HEK293 (cell line): ENCODE measurements around the gene CHST7.

Experiments used
- CTCF ChIA-PET: fragments of 350-600 bp; formaldehyde crosslinking; extraction: SDS; loops from one replicate; lab custom pipeline; 2021; ENCODE audit warnings: antibody characterized with exemption; lab: Yijun Ruan, JAX
- POLR2A ChIA-PET: fragments of 300-600 bp; formaldehyde crosslinking; extraction: SDS; loops from one replicate; lab custom pipeline; 2020; ENCODE audit warnings: antibody characterized with exemption, inconsistent platforms; lab: Yijun Ruan, JAX
- H3K27ac ChIP-seq: fragments of 200-500 bp; sonication (Bioruptor generic); 2 replicates; pipeline ENCODE4 v1.5.1; 2014; ENCODE audit warnings: low read depth, low read length, control low read depth, inconsistent platforms; ENCODE audit errors: extremely low read depth
- H3K36me3 ChIP-seq, 2 experiments: fragments of 200-500 bp in 1 of 2; sonication (Bioruptor generic) in 1 of 2; 1 replicate in 1 of 2; 2 replicates in 1 of 2; pipeline ENCODE4 v1.5.1; 2014 to 2017; ENCODE audit warnings: inconsistent platforms in 2 of 2, low read length in 2 of 2; ENCODE audit not compliant: control insufficient read depth in 2 of 2, insufficient read depth in 1 of 2
- H3K4me1 ChIP-seq: fragments of 200-500 bp; sonication (Bioruptor generic); 2 replicates; pipeline ENCODE4 v1.5.1; 2014; ENCODE audit warnings: mild to moderate bottlenecking, low read length, inconsistent platforms; ENCODE audit not compliant: control insufficient read depth, insufficient read depth
- H3K4me3 ChIP-seq: 2 replicates; pipeline ENCODE4 v1.5.1; 2011; ENCODE audit warnings: low read depth, mild to moderate bottlenecking, control low read depth, low read length, moderate library complexity
- H3K9me3 ChIP-seq: fragments of 200-500 bp; sonication (Bioruptor generic); 2 replicates; pipeline ENCODE4 v1.5.1; 2014; ENCODE audit warnings: low read depth, low read length, inconsistent platforms; ENCODE audit not compliant: control insufficient read depth, insufficient read depth
- ATF2 ChIP-seq: fragments of 450-650 bp; formaldehyde crosslinking; IDR thresholded peaks from 2 replicates; pipeline ENCODE4 v1.5.1; 2016; ENCODE audit warnings: missing biosample characterization, missing genetic modification characterization, low read depth
- GLI4 ChIP-seq: fragments of 450-650 bp; formaldehyde crosslinking; IDR thresholded peaks from 2 replicates; pipeline ENCODE4 v1.5.1; 2016; ENCODE audit warnings: missing biosample characterization, missing genetic modification characterization
- HOXD13 ChIP-seq: sonication (generic); formaldehyde crosslinking; IDR thresholded peaks from 2 replicates; pipeline ENCODE4 v1.8.0; 2022; ENCODE audit warnings: missing genetic modification reagents, borderline replicate concordance
- MEIS1 ChIP-seq: sonication (generic); formaldehyde crosslinking; IDR thresholded peaks from 2 replicates; pipeline ENCODE4 v1.8.1; 2022; ENCODE audit warnings: missing genetic modification reagents, mild to moderate bottlenecking, borderline replicate concordance
- PRDM1 ChIP-seq: fragments of 450-650 bp; formaldehyde crosslinking; IDR thresholded peaks from 2 replicates; pipeline ENCODE4; 2016; ENCODE audit warnings: missing biosample characterization, missing genetic modification characterization
- SP7 ChIP-seq: fragments of 450-650 bp; formaldehyde crosslinking; IDR thresholded peaks from 2 replicates; pipeline ENCODE4 v1.5.1; 2016; ENCODE audit warnings: missing biosample characterization, missing genetic modification characterization
- WT1 ChIP-seq: fragments of 450-650 bp; formaldehyde crosslinking; IDR thresholded peaks from 2 replicates; pipeline ENCODE4 v1.5.1; 2016; ENCODE audit warnings: missing biosample characterization, missing genetic modification characterization
- YY2 ChIP-seq: fragments of 450-650 bp; formaldehyde crosslinking; IDR thresholded peaks from 2 replicates; pipeline ENCODE4 v1.5.1; 2016; ENCODE audit warnings: missing biosample characterization, missing genetic modification characterization
- ZBTB17 ChIP-seq: fragments of 450-650 bp; formaldehyde crosslinking; IDR thresholded peaks from 2 replicates; pipeline ENCODE4 v1.5.1; 2016; ENCODE audit warnings: missing biosample characterization, missing genetic modification characterization
- ZBTB26 ChIP-seq: fragments of 450-650 bp; formaldehyde crosslinking; optimal IDR thresholded peaks from 2 replicates; pipeline ENCODE3; 2016; ENCODE audit warnings: missing biosample characterization, mild to moderate bottlenecking, missing genetic modification characterization
- ZNF174 ChIP-seq: fragments of 450-650 bp; formaldehyde crosslinking; IDR thresholded peaks from 2 replicates; pipeline ENCODE4 v1.5.0; 2017; ENCODE audit warnings: missing biosample characterization, mild to moderate bottlenecking, missing genetic modification characterization
- ZNF175 ChIP-seq: fragments of 450-650 bp; formaldehyde crosslinking; IDR thresholded peaks from 2 replicates; pipeline ENCODE4 v1.5.1; 2016; ENCODE audit warnings: missing biosample characterization, missing genetic modification characterization
- ZNF19 ChIP-seq: fragments of 450-650 bp; formaldehyde crosslinking; IDR thresholded peaks from 2 replicates; pipeline ENCODE4; 2016; ENCODE audit warnings: missing biosample characterization, missing genetic modification characterization, low read depth
- ZNF398 ChIP-seq: fragments of 450-650 bp; formaldehyde crosslinking; IDR thresholded peaks from 2 replicates; pipeline ENCODE4 v1.5.1; 2017; ENCODE audit warnings: missing biosample characterization, missing genetic modification characterization
- ZNF404 ChIP-seq: fragments of 450-650 bp; formaldehyde crosslinking; IDR thresholded peaks from 2 replicates; pipeline ENCODE4 v1.5.1; 2017; ENCODE audit warnings: missing biosample characterization, missing genetic modification characterization
- ZNF423 ChIP-seq: fragments of 450-650 bp; formaldehyde crosslinking; IDR thresholded peaks from 2 replicates; pipeline ENCODE4 v1.5.1; 2016; ENCODE audit warnings: missing biosample characterization, missing genetic modification characterization
- ZNF544 ChIP-seq: fragments of 450-650 bp; formaldehyde crosslinking; IDR thresholded peaks from 2 replicates; pipeline ENCODE4 v1.5.0; 2017; ENCODE audit warnings: missing biosample characterization, missing genetic modification characterization
- ZNF610 ChIP-seq: fragments of 450-650 bp; formaldehyde crosslinking; IDR thresholded peaks from 2 replicates; pipeline ENCODE4 v1.5.1; 2016; ENCODE audit warnings: missing biosample characterization, missing genetic modification characterization, borderline replicate concordance
- ZNF623 ChIP-seq: fragments of 450-650 bp; formaldehyde crosslinking; IDR thresholded peaks from 2 replicates; pipeline ENCODE4 v1.5.1; 2016; ENCODE audit warnings: missing biosample characterization, missing genetic modification characterization
- ZNF660 ChIP-seq: fragments of 450-650 bp; IDR thresholded peaks from 2 replicates; pipeline ENCODE4 v1.5.1; 2018; ENCODE audit warnings: missing biosample characterization, mild to moderate bottlenecking, missing genetic modification characterization
- ZNF670 ChIP-seq: fragments of 450-650 bp; formaldehyde crosslinking; IDR thresholded peaks from 2 replicates; pipeline ENCODE4 v1.5.1; 2016; ENCODE audit warnings: missing biosample characterization, missing genetic modification characterization, low read depth
- ZNF677 ChIP-seq: fragments of 450-650 bp; IDR thresholded peaks from 2 replicates; pipeline ENCODE4 v1.5.0; 2018; ENCODE audit warnings: missing biosample characterization, mild to moderate bottlenecking, missing genetic modification characterization, moderate library complexity
- TF ChIP-seq, protein P1 (sequence below): fragments of 450-650 bp; formaldehyde crosslinking; IDR thresholded peaks from 2 replicates; pipeline ENCODE4 v1.5.1; 2016; ENCODE audit warnings: missing biosample characterization, missing genetic modification characterization
- TF ChIP-seq, protein P2 (sequence below): fragments of 450-650 bp; formaldehyde crosslinking; IDR thresholded peaks from 2 replicates; pipeline ENCODE4 v1.5.1; 2016; ENCODE audit warnings: missing biosample characterization, missing genetic modification characterization

Gene CHST7

DNA sequence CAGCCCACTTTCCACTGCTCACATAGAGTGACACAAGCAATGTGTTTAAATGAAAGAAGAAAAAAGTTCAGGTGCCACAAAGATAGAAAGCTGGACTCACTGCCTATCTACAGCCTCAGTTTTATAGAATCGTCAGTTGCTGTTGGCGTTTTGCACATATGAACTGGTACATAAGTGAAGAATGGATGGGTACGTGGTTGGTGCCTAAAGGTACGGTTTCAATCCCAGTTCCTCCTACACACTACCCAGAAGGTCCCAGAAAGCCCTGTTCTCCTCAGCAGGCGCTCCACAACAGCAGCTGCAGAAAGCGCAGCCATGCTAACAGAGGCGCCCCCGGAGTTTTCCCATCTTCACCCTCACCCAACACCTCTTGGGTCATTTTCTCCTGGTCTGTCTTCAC, 23.6 kb downstream of the CHST7 start:
- no peak overlapping the region for H3K4me3 ChIP-seq
- CTCF ChIA-PET = interaction anchor here (0.7 to 1.6 kb wide), 2 partner anchors 39 to 90 kb away, joined by 3 to 6 read pairs; no protein-coding TSS in a partner anchor
- no peaks in the 10 kb centered on the region for H3K9me3 ChIP-seq
- H3K4me1 ChIP-seq = no peaks in the 10 kb centered on the region
- POLR2A ChIA-PET = interaction anchor here (0.6 kb wide), 1 partner anchor 277 kb away, joined by 5 read pairs; no protein-coding TSS in a partner anchor
- no peak overlapping the region for H3K27ac ChIP-seq
- TF ChIP-seq YY2 (tag by site-specific recombination) = no peak
- no peak for TF ChIP-seq GLI4
- TF ChIP-seq, all 188 proteins: peak for 0
- H3K36me3 ChIP-seq = peaks cover 0 to 9% of the 10 kb centered on the region in 2 experiments; a peak in 2 of 3 replicates

DNA sequence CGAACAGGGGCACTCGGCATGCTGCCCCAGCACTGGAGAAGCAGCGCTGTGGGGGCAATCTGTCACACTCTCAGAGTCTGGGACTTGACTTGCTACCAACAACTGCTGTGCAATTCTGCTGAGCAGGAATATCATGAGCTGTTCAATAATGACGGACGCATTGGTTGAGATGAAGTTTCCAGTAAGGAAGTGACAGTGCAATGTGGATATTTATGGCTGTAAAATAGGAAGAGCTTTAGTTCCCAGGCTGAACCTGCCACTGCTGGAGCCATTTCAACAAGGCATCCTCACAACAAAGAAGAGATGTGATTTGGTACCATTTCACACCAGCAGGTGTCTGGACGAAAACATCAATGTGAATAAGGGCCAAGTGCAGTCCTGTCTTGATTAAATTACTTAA, 24.2 kb downstream of the CHST7 start:
- Histone ChIP-seq H3K9me3 (no peaks in the 10 kb centered on the region), H3K36me3 (peaks cover 0 to 9% of the 10 kb centered on the region in 2 experiments; a peak in 2 of 3 replicates), H3K27ac (no peak overlapping the region), H3K4me3 (no peak overlapping the region), H3K4me1 (no peaks in the 10 kb centered on the region)
- ChIA-PET CTCF (interaction anchor here (1.6 kb wide), 1 partner anchor 89 kb away, joined by 3 read pairs; no protein-coding TSS in a partner anchor), POLR2A (interaction anchor here (0.6 kb wide), 1 partner anchor 277 kb away, joined by 5 read pairs; no protein-coding TSS in a partner anchor)
- TF ChIP-seq ATF2 (tag by site-specific recombination) (no peak), ZNF175 (tag by site-specific recombination) (no peak), ZNF544 (tag by site-specific recombination) (no peak), ZNF423 (no peak), ZBTB26 (no peak), MEIS1 (CRISPR knock-in tag) (no peak), ZNF610 (tag by site-specific recombination) (no peak)
- TF ChIP-seq, protein P1, sequence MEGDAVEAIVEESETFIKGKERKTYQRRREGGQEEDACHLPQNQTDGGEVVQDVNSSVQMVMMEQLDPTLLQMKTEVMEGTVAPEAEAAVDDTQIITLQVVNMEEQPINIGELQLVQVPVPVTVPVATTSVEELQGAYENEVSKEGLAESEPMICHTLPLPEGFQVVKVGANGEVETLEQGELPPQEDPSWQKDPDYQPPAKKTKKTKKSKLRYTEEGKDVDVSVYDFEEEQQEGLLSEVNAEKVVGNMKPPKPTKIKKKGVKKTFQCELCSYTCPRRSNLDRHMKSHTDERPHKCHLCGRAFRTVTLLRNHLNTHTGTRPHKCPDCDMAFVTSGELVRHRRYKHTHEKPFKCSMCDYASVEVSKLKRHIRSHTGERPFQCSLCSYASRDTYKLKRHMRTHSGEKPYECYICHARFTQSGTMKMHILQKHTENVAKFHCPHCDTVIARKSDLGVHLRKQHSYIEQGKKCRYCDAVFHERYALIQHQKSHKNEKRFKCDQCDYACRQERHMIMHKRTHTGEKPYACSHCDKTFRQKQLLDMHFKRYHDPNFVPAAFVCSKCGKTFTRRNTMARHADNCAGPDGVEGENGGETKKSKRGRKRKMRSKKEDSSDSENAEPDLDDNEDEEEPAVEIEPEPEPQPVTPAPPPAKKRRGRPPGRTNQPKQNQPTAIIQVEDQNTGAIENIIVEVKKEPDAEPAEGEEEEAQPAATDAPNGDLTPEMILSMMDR (tag by site-specific recombination) = no peak

DNA sequence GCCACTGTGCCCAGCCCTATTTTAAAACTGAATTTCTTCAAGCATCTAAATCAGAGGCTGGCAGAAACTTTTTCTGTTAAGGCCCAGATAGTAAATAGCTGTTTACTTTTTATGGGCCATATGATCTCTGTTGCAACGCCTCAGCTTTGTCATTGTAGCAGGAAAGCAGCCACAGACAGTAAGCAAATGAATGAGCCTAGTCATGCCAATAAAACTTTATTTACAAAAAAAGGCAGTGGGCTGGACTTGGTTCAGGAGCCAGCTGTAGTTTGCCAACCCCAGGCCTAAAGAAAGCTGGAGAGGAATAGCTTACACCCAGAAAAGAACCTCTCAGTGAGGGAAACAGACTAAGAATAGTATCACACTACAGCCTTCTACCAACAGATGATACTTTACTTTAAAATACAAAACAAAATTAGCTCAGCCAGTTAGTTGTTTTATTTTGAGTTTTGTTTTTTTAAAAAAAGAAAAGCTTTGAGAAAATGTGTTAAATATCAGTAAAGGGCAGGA, 25.5 kb downstream of the CHST7 start:
- POLR2A ChIA-PET = no interaction called here
- no peak overlapping the region for H3K27ac ChIP-seq
- no peak overlapping the region for H3K4me3 ChIP-seq
- CTCF ChIA-PET = no interaction called here
- no peaks in the 10 kb centered on the region for H3K9me3 ChIP-seq
- peaks cover 0 to 9% of the 10 kb centered on the region in 2 experiments; a peak in 2 of 3 replicates for H3K36me3 ChIP-seq
- H3K4me1 ChIP-seq = no peaks in the 10 kb centered on the region
- TF ChIP-seq ZNF677 (tag by site-specific recombination) (no peak), ZNF398 (tag by site-specific recombination) (no peak), HOXD13 (CRISPR knock-in tag) (no peak), SP7 (no peak), PRDM1 (tag by site-specific recombination) (no peak), ZNF623 (tag by site-specific recombination) (no peak), ZNF660 (tag by site-specific recombination) (no peak), WT1 (no peak), ZNF404 (tag by site-specific recombination) (no peak), ZNF670 (no peak), ZBTB17 (tag by site-specific recombination) (no peak), ZNF174 (tag by site-specific recombination) (no peak), ZNF19 (tag by site-specific recombination) (no peak)
- TF ChIP-seq, protein P2, sequence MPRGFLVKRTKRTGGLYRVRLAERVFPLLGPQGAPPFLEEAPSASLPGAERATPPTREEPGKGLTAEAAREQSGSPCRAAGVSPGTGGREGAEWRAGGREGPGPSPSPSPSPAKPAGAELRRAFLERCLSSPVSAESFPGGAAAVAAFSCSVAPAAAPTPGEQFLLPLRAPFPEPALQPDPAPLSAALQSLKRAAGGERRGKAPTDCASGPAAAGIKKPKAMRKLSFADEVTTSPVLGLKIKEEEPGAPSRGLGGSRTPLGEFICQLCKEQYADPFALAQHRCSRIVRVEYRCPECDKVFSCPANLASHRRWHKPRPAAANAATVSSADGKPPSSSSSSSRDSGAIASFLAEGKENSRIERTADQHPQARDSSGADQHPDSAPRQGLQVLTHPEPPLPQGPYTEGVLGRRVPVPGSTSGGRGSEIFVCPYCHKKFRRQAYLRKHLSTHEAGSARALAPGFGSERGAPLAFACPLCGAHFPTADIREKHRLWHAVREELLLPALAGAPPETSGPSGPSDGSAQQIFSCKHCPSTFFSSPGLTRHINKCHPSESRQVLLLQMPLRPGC (tag by site-specific recombination) = no peak
